HepG2 (cell line): ENCODE measurements around the gene FGFR3. TPM values are rescaled to one million over a fixed set of nuclear protein-coding genes. Genes with fewer than 3 reads are reported as not detected.
A peak's percentile ranks its signal among the peaks of the same experiment; 100 is the strongest.

Source experiments
- ATRX ChIP-seq: sonication (generic); formaldehyde crosslinking; IDR thresholded peaks from 2 replicates; pipeline ENCODE4 v1.4.0; 2020; ENCODE audit warnings: missing genetic modification reagents, borderline replicate concordance
- DMTF1 ChIP-seq: sonication (generic); formaldehyde crosslinking; IDR thresholded peaks from 2 replicates; pipeline ENCODE4 v1.4.0; 2020; ENCODE audit warnings: mild to moderate bottlenecking, missing genetic modification reagents
- GLI4 ChIP-seq: sonication (generic); formaldehyde crosslinking; IDR thresholded peaks from 2 replicates; pipeline ENCODE4 v1.5.1; 2020; ENCODE audit warnings: missing genetic modification reagents, mild to moderate bottlenecking, moderate library complexity, borderline replicate concordance
- HNRNPH1 ChIP-seq: fragments of 200-400 bp; formaldehyde crosslinking; optimal IDR thresholded peaks from 2 replicates; pipeline ENCODE3; 2017; ENCODE audit warnings: mild to moderate bottlenecking, low read depth, low read length
- JUN ChIP-seq: sonication (generic); formaldehyde crosslinking; IDR thresholded peaks from 2 replicates; pipeline ENCODE4 v1.4.0; 2020; ENCODE audit warnings: mild to moderate bottlenecking, missing genetic modification reagents
- KDM3A ChIP-seq: IDR thresholded peaks from 2 replicates; pipeline ENCODE4 v1.6.1; 2018; ENCODE audit warnings: low read depth, missing compliant biosample characterization
- NR3C1 ChIP-seq: sonication (generic); formaldehyde crosslinking; IDR thresholded peaks from 2 replicates; pipeline ENCODE4 v1.4.0; 2020; ENCODE audit warnings: missing genetic modification reagents
- PCBP1 ChIP-seq: fragments of 200-400 bp; formaldehyde crosslinking; IDR thresholded peaks from 2 replicates; pipeline ENCODE4 v1.6.1; 2017; ENCODE audit warnings: mild to moderate bottlenecking, low read depth, low read length, borderline replicate concordance
- POLR2AphosphoS5 ChIP-seq: IDR thresholded peaks from 2 replicates; pipeline ENCODE4 v1.6.1; 2012; ENCODE audit warnings: low read depth, low read length
- PRDM4 ChIP-seq: sonication (generic); formaldehyde crosslinking; IDR thresholded peaks from 2 replicates; pipeline ENCODE4 v1.9.0; 2021; ENCODE audit warnings: missing genetic modification reagents, borderline replicate concordance
- RBM22 ChIP-seq: fragments of 200-400 bp; formaldehyde crosslinking; optimal IDR thresholded peaks from 2 replicates; pipeline ENCODE3; 2017; ENCODE audit warnings: mild to moderate bottlenecking, low read length, moderate library complexity
- SP2 ChIP-seq: sonication (generic); formaldehyde crosslinking; IDR thresholded peaks from 2 replicates; pipeline ENCODE4 v1.5.1; 2020; ENCODE audit warnings: mild to moderate bottlenecking, missing genetic modification reagents
- THAP11 ChIP-seq: IDR thresholded peaks from 2 replicates; pipeline ENCODE4 v1.6.1; 2016; ENCODE audit warnings: missing biosample characterization, missing genetic modification reagents
- TSC22D2 ChIP-seq: sonication (generic); formaldehyde crosslinking; IDR thresholded peaks from 2 replicates; pipeline ENCODE4 v1.5.1; 2020; ENCODE audit warnings: missing genetic modification reagents, mild to moderate bottlenecking, borderline replicate concordance
- ZBTB26 ChIP-seq: IDR thresholded peaks from 2 replicates; pipeline ENCODE4 v1.6.1; 2016; ENCODE audit warnings: missing compliant biosample characterization, missing genetic modification reagents, borderline replicate concordance
- ZBTB42 ChIP-seq: sonication (generic); formaldehyde crosslinking; IDR thresholded peaks from 2 replicates; pipeline ENCODE4 v1.5.0; 2020; ENCODE audit warnings: mild to moderate bottlenecking, missing genetic modification reagents
- ZFAT ChIP-seq: sonication (generic); formaldehyde crosslinking; conservative IDR thresholded peaks from 2 replicates; pipeline ENCODE4 v1.8.1; 2023; ENCODE audit warnings: missing genetic modification reagents, inconsistent platforms
- ZNF12 ChIP-seq: sonication (generic); formaldehyde crosslinking; IDR thresholded peaks from 2 replicates; pipeline ENCODE4 v1.5.0; 2020; ENCODE audit warnings: missing genetic modification reagents
- ZNF550 ChIP-seq: sonication (generic); formaldehyde crosslinking; IDR thresholded peaks from 2 replicates; pipeline ENCODE4 v1.4.0; 2020; ENCODE audit warnings: mild to moderate bottlenecking, missing genetic modification reagents, borderline replicate concordance
- ZNF709 ChIP-seq: sonication (generic); formaldehyde crosslinking; IDR thresholded peaks from 2 replicates; pipeline ENCODE4 v1.5.0; 2020; ENCODE audit warnings: mild to moderate bottlenecking, missing genetic modification reagents
- ZNF713 ChIP-seq: sonication (generic); formaldehyde crosslinking; IDR thresholded peaks from 2 replicates; pipeline ENCODE4 v1.4.0; 2020; ENCODE audit warnings: mild to moderate bottlenecking, missing genetic modification reagents
- polyA plus RNA-seq, 8 experiments: library from polyadenylated mRNA; depleted of rRNA in 3 of 8; stranded (reverse) in 7 of 8; unstranded in 1 of 8; fragments of >200 nt; fragmentation: Illumina TruSeq in 4 of 8; extraction: Trizol in 4 of 8; gene quantifications; 2 replicates each; pipeline versions ENCODE4 v1.2.1 to v1.2.3, GENCODE V29; 2011 to 2016; ENCODE audit warnings: low read depth in 4 of 8, missing spikeins in 1 of 8, mixed read lengths in 1 of 8; ENCODE audit not compliant: insufficient read depth in 1 of 8
- total RNA-seq, 5 experiments: library from RNA; depleted of rRNA; stranded (reverse); fragments of >200 nt; fragmentation: Illumina TruSeq; extraction: Trizol; gene quantifications; 2 replicates each; pipeline ENCODE4 v1.2.3, GENCODE V29; 2016; ENCODE audit warnings: low read depth in 1 of 5
- TF ChIP-seq, protein P1 (sequence below): IDR thresholded peaks from 2 replicates; pipeline ENCODE4 v1.6.1; 2016; ENCODE audit warnings: missing genetic modification reagents, missing compliant biosample characterization
- TF ChIP-seq, protein P2 (sequence below): sonication (generic); formaldehyde crosslinking; IDR thresholded peaks from 2 replicates; pipeline ENCODE4 v1.4.0; 2020; ENCODE audit warnings: missing genetic modification reagents

Gene FGFR3
- total and polyA plus RNA-seq, 2 of the 13 experiments (the other 11 are each of a cell fraction or from before 2014, with no cell fraction given) = 103 to 109 TPM

GRCh38 chr4:1797298-1797860 lies 4.3 kb downstream of the FGFR3 start (continued):
- TF ChIP-seq ZBTB26 = no peak
- no peak for TF ChIP-seq ZNF12 (CRISPR knock-in tag)
- no peak for TF ChIP-seq DMTF1 (CRISPR knock-in tag)
- TF ChIP-seq GLI4 (CRISPR knock-in tag) = no peak
- no peak for TF ChIP-seq PCBP1
- no peak for TF ChIP-seq ZBTB42 (CRISPR knock-in tag)
- peak; percentile 1; the same call in 1 of the 2 replicates for TF ChIP-seq THAP11 (CRISPR knock-in tag)
- no peak for TF ChIP-seq ZFAT (CRISPR knock-in tag)
- TF ChIP-seq POLR2AphosphoS5 = no peak; the same call in 1 of the 2 replicates
- no peak for TF ChIP-seq JUN (CRISPR knock-in tag)
- TF ChIP-seq RBM22 = peak; percentile 41
- TF ChIP-seq ATRX (CRISPR knock-in tag) = no peak
- TF ChIP-seq, protein P1, sequence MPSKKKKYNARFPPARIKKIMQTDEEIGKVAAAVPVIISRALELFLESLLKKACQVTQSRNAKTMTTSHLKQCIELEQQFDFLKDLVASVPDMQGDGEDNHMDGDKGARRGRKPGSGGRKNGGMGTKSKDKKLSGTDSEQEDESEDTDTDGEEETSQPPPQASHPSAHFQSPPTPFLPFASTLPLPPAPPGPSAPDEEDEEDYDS (CRISPR knock-in tag) = no peak
- no peak for TF ChIP-seq TSC22D2 (CRISPR knock-in tag)
- TF ChIP-seq, protein P2, sequence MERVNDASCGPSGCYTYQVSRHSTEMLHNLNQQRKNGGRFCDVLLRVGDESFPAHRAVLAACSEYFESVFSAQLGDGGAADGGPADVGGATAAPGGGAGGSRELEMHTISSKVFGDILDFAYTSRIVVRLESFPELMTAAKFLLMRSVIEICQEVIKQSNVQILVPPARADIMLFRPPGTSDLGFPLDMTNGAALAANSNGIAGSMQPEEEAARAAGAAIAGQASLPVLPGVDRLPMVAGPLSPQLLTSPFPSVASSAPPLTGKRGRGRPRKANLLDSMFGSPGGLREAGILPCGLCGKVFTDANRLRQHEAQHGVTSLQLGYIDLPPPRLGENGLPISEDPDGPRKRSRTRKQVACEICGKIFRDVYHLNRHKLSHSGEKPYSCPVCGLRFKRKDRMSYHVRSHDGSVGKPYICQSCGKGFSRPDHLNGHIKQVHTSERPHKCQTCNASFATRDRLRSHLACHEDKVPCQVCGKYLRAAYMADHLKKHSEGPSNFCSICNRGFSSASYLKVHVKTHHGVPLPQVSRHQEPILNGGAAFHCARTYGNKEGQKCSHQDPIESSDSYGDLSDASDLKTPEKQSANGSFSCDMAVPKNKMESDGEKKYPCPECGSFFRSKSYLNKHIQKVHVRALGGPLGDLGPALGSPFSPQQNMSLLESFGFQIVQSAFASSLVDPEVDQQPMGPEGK (CRISPR knock-in tag) = peak; percentile 67
- no peak for TF ChIP-seq SP2 (CRISPR knock-in tag)
- TF ChIP-seq PRDM4 = no peak
- TF ChIP-seq ZNF713 = no peak
- TF ChIP-seq ZNF709 (CRISPR knock-in tag) = no peak
- no peak for TF ChIP-seq KDM3A (CRISPR knock-in tag)
- TF ChIP-seq ZNF550 (CRISPR knock-in tag) = no peak
- peak; percentile 7 for TF ChIP-seq HNRNPH1
- no peak for TF ChIP-seq NR3C1
